Calu3 (cell line): ENCODE results near the gene ENTPD1. TPM values are rescaled to one million over a fixed set of nuclear protein-coding genes. Genes with fewer than 3 reads are reported as not detected.

Experiments used
- BruUV-seq: library from RNA; stranded (reverse); fragments of 400-500 nt; replicated peaks from 2 replicates; lab custom pipeline; 2021; lab: Mats Ljungman, UMichigan
- CTCF ChIA-PET: fragments of 300-600 bp; sonication (Branson Sonifier 250); formaldehyde crosslinking; loops from one replicate; lab custom pipeline; 2022; ENCODE audit warnings: antibody characterized with exemption; lab: Charles Lee
- DNase-seq: peaks from one replicate; pipeline ENCODE4 v3.0.0; 2022
- H3K27ac Mint-ChIP-seq: one replicate; pipeline ENCODE4 v1.8.0; 2022; ENCODE audit warnings: mixed read lengths; ENCODE audit not compliant: unreplicated experiment
- H3K27me3 Mint-ChIP-seq: one replicate; pipeline ENCODE4 v1.8.0; 2022; ENCODE audit warnings: mixed read lengths; ENCODE audit not compliant: unreplicated experiment
- H3K36me3 Mint-ChIP-seq: one replicate; pipeline ENCODE4 v1.8.0; 2022; ENCODE audit warnings: mild to moderate bottlenecking, moderate library complexity, mixed read lengths; ENCODE audit not compliant: insufficient read depth, unreplicated experiment
- H3K4me1 Mint-ChIP-seq: one replicate; pipeline ENCODE4 v1.8.0; 2022; ENCODE audit warnings: mild to moderate bottlenecking, low read depth, mixed read lengths; ENCODE audit not compliant: unreplicated experiment
- H3K4me3 Mint-ChIP-seq: one replicate; pipeline ENCODE4 v1.8.0; 2022; ENCODE audit warnings: mild to moderate bottlenecking, low read depth, moderate library complexity, mixed read lengths; ENCODE audit not compliant: unreplicated experiment
- H3K9me3 Mint-ChIP-seq: one replicate; pipeline ENCODE4 v1.8.0; 2022; ENCODE audit warnings: low read depth, mixed read lengths; ENCODE audit not compliant: unreplicated experiment
- intact Hi-C: fragments of 100-400 bp; cut with micrococcal nuclease; formaldehyde crosslinking; loops from one replicate; pipeline ENCODE4 v1.10.0; 2022; ENCODE audit not compliant: unreplicated experiment
- total RNA-seq: library from RNA; stranded (reverse); gene quantifications from 2 replicates; pipeline ENCODE4 v1.2.3, GENCODE V29; 2022
- TF ChIP-seq, protein P1 (sequence below): fragments of 200-600 bp; IDR thresholded peaks from one replicate; pipeline ENCODE4 v1.8.0; 2022; ENCODE audit warnings: antibody characterized with exemption; ENCODE audit not compliant: unreplicated experiment

The ENTPD1 gene
- total RNA-seq, 1 experiment from 2014 or later: 0.92 TPM

- TF ChIP-seq, protein P1, sequence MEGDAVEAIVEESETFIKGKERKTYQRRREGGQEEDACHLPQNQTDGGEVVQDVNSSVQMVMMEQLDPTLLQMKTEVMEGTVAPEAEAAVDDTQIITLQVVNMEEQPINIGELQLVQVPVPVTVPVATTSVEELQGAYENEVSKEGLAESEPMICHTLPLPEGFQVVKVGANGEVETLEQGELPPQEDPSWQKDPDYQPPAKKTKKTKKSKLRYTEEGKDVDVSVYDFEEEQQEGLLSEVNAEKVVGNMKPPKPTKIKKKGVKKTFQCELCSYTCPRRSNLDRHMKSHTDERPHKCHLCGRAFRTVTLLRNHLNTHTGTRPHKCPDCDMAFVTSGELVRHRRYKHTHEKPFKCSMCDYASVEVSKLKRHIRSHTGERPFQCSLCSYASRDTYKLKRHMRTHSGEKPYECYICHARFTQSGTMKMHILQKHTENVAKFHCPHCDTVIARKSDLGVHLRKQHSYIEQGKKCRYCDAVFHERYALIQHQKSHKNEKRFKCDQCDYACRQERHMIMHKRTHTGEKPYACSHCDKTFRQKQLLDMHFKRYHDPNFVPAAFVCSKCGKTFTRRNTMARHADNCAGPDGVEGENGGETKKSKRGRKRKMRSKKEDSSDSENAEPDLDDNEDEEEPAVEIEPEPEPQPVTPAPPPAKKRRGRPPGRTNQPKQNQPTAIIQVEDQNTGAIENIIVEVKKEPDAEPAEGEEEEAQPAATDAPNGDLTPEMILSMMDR: no peak
- Mint-ChIP-seq H3K27me3 (no peaks in the 10 kb centered on the region), H3K9me3 (no peaks in the 10 kb centered on the region), H3K36me3 (no peaks in the 10 kb centered on the region), H3K4me3 (no peak overlapping the region), H3K4me1 (no peaks in the 10 kb centered on the region), H3K27ac (no peak overlapping the region)
- no peak for DNase-seq
- CTCF ChIA-PET: interaction anchor here (0.7 kb wide), 1 partner anchor 32 kb away, joined by 3 read pairs; no protein-coding TSS in a partner anchor
- no TSS peak for BruUV-seq
- intact Hi-C loops: no loop called here
Measured at GRCh38 chr10:95831515-95831914, 75.6 kb downstream of the ENTPD1 start.

DNA sequence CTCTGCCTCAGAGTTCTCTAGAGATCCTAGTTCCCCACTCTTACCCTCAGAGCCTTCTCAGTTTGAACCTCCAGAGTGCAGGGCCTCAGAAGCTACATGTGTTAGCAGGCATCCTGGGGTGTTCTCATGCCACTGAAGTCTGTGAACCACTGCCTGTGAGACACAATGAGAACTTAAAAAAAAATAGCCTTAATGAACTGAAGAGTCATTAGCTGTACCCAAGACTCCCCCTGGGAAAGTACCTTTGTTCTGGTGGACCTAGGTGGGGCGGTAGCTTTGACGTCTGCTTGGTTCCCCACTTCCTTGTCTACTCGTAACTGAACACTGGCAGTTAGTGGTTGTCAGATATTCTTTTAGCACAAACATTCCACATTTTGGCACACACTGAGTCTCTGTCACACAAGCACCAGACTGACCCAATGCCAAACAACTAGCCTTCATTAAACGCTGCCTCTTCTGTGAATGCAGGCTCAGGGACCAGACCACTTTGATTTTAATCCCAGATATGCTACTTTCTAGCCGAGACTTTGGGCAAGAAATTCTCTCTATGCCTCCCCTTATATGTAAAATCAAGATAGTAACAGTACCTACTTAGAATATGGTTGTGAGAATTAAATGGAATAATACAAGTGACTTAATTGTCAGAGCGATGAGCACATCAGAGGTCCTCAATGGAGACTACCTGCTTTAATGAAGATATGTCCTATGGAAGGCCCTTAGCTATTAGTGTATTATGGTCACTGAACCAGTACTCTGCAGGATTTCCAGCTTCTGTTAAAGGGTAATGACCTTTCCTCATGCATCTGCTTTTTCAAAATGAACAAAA, 76.5 kb downstream of the ENTPD1 start:
- TF ChIP-seq, protein P1: no peak
- Mint-ChIP-seq H3K4me1 (no peaks in the 10 kb centered on the region), H3K27me3 (no peaks in the 10 kb centered on the region), H3K27ac (no peak overlapping the region), H3K9me3 (no peaks in the 10 kb centered on the region), H3K4me3 (no peak overlapping the region), H3K36me3 (no peaks in the 10 kb centered on the region)
- DNase-seq: no peak
- intact Hi-C loops: no loop called here
- CTCF ChIA-PET: no interaction called here
- no TSS peak for BruUV-seq

GRCh38 chr10:95833042-95833610, 77.2 kb downstream of the ENTPD1 start:
- Mint-ChIP-seq H3K4me1 (no peaks in the 10 kb centered on the region), H3K27ac (no peak overlapping the region), H3K9me3 (no peaks in the 10 kb centered on the region), H3K27me3 (no peaks in the 10 kb centered on the region), H3K4me3 (no peak overlapping the region), H3K36me3 (no peaks in the 10 kb centered on the region)
- intact Hi-C loops: no loop called here
- CTCF ChIA-PET: no interaction called here
- BruUV-seq: no TSS peak
- no peak for DNase-seq
- TF ChIP-seq, protein P1: no peak

DNA sequence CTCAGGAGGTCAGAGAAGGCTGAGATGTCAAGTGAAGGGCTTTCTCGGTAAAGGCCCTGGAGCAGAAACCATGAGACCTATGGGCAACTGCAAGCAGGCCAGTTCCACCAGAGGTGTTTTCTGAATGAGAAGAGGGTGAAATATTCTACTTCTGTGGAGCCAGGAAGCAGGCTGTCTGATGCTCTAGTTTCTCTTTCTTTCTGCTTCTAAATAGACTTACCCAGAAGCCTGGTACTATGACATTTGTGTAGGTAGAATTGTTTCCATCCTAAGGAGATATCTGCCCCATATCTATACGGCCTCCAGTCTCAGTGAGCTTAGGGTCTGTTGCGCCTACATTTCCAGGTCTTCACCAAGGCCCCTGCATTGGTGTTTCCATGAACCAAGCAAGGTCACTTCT, 78.4 kb downstream of the ENTPD1 start:
- H3K4me1 Mint-ChIP-seq: no peaks in the 10 kb centered on the region
- H3K27me3 Mint-ChIP-seq: no peaks in the 10 kb centered on the region
- no TSS peak for BruUV-seq
- DNase-seq: no peak
- no peaks in the 10 kb centered on the region for H3K9me3 Mint-ChIP-seq
- CTCF ChIA-PET: no interaction called here
- intact Hi-C loops: no loop called here
- TF ChIP-seq, protein P1: no peak
- H3K27ac Mint-ChIP-seq: no peak overlapping the region
- H3K36me3 Mint-ChIP-seq: no peaks in the 10 kb centered on the region
- no peak overlapping the region for H3K4me3 Mint-ChIP-seq
